SKM-1 treated with dmso at 0.1 percent for 144 hours (cell line): ENCODE data around the gene TTC1.
A peak's percentile ranks its signal among the peaks of the same experiment; 100 is the strongest.
"Not testable (repeated sequence)": the region's sequence is repeated elsewhere in the genome, so short reads cannot be mapped to it uniquely, and the experiment has no call there.

ENCODE experiments used
- DNase-seq: peaks from one replicate; lab custom pipeline; 2025; ENCODE audit not compliant: unreplicated experiment; lab: John Stamatoyannopoulos, UW

Gene TTC1, protein sequence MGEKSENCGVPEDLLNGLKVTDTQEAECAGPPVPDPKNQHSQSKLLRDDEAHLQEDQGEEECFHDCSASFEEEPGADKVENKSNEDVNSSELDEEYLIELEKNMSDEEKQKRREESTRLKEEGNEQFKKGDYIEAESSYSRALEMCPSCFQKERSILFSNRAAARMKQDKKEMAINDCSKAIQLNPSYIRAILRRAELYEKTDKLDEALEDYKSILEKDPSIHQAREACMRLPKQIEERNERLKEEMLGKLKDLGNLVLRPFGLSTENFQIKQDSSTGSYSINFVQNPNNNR

DNA sequence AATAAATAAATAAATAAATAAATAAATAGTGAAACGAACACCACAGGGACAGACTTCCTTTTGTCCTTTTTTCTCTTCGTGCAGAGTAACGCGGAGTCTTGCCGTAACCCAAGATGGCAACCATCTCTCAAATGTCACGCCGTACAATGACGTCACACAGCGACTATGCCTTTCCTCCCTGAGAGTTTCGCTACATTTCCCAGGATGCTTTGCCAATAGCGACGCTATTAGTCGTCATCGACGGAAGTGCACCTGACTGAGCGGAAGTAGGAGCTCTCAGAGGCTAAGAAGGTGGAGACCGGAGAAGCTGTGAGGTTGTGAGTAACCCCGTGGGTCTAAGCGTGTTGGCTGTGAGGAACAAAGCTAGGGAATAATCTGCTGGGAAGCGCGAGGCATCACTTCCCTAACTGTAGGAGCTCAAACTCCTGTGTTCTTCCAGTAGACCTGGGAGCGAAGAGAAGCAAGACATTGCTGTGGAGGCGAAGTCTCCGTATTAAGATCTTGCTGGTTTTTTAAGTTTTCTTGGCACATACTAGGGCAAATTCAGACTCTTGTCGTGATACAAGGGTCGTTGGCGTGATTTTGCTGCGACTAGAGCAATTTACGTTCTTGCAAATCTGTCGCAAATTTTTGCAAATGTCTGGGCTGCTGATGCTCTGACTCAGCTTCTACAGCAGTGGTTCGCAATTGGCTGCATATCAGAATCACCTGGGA, at the start of gene TTC1:
Gene TTC1, plus strand, starts transcription at position 263 of the 714 bp plus-strand sequence. CDS start 1,390 bp downstream, outside the sequence.
- DNase-seq: peak; percentile 96

DNA sequence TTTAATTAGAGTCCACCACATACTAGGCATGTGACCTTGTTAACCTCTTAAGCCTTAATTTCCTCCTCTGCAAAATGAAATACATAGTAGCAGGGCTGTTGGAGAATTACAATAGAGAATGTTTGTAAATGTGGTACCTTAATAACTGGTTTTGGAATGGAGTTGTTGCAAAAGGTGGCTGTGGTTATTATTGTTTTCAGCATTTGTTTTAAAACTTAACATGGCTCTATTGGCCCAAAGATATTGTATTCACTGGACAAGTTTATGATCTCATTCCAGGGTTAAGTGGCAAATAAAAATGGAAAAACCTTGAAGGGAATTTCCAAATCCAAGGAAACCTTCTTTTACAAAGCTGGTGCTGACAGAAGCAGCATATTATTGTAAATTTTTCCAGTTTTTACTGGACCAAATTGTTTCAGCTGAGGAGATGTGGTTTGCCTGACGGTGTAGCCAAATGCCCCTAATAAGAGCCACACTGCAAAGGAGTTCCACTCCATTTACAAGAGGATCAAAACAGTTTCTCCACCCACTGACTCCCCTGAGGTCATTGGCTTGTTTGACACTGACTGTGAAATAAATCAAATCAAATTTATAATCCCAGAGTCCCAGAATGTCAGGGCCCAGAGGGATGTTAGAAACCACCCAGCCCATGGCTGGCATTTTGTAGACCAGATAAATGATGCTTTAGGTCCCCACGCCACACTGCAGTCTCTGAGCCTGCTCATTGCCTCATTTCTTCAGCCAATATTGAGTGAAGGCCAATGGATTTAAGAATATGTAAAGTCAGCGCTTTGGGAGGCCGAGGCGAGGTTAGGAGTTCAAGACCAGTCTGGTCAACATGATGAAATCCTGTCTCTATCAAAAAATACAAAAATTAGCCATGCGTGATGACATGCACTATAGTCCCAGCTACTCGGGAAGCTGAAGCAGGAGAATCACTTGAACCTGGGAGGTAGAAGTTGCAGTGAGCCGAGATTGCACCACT, 47.5 kb upstream of the TTC1 start:
- no peak for DNase-seq

DNA sequence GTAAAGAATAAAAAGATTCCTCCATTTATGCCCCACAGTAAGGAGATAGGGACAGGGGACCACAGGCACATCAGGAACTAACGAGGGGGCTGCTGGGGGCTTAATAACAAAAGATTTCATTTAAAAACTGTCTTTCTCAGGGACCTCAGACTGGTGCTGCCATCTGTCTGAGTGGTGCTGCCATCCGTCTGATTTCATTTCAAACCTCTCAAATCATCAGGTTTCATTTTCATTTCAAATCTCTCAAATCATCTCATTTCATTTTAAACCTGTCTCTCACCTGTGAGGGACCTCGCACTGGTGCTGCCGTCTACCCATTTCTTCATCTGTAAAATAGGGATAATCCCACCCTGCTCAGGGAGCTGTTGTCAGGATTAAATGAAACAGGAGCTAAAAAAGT, 46.7 kb upstream of the TTC1 start:
- no peak for DNase-seq

DNA sequence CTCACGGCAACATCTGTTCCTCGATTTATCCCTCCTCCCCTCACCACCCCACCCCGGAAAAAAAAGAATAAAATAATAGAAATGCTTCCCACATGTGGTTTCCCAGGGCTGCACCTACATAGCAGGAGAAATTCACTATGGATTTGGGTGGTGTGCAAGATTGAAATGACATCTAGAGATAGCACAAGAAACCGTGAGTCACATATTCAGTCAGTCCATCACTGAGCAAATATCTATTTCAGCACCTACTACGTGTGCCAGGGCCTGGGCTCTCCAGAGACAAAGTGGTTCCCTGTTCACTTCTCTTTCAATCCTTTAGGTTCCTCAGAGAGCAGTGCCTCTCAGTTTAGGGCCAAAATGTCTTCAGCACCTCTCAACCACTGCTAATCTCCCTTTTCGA, 45.0 kb upstream of the TTC1 start:
- no peak for DNase-seq

DNA sequence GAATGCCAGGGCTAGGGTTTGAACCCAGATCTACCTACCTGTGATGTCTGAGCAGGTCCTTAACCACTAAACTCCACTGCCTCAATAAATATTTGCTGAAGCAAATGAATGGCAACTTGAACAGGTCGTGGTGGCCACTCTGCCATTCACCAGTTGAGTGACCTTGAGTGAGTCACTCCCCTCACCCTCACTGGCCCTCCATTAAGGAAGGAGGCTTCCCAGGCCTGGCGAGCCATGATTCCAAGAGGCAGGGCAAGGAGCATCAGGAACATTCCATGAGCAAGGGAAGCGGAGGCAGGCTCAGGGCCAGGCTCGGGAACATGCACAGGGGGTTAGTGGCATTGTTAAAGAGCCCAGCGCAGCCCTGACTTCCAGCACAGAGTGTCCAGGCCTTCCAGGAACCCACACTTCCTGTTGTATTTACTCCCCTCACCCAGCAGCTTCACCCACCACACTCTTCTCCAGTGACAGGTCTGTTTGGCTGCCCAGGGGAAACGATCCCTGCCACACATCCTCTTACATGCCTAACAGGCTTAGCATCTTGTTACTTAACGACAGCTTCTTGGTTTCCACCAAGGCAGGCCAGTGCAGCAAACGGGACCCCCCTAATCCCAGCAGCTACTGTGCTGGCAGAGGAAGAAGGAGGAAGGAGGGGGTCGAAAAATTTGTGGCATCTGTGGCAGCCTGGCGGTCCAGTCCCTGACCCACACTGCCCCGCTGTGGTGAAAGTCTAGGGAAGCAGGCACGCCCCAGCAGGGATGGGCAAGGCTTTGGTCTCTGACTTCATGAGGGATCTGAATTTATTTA, 43.7 kb upstream of the TTC1 start:
- DNase-seq: peak; percentile 10

DNA sequence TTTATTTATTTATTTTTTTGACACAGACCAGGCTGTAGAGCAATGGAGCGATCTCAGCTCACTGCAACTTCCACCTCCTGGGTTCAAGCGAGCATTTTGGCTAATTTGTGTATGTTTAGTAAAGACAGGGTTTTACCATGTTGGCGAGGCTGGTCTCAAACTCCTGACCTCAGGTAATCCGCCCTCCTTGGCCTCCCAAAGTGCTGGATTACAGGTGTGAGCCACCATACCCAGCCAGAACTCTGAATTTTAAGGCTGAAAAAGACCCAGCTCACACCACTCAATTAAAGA, 43.2 kb upstream of the TTC1 start:
- not testable (repeated sequence) for DNase-seq

DNA sequence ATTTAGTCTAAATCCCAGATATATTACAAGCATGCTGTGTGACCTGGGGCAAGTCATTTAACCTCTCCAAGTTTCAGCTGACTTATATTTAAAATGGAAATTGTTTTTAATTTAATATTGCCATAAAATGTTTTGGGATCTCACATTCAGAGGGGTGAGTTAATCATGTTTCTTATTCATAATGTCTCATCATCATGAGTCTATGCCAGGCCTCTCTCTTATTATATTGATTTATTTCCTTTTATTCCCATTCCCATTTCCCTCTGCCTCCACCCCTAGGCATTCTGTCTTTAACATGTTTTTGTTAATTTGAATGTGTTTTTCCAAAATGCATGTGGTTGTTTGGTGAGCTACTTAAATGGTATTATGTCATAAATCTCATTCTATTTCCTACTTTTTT, 39.0 kb upstream of the TTC1 start:
- DNase-seq: no peak

DNA sequence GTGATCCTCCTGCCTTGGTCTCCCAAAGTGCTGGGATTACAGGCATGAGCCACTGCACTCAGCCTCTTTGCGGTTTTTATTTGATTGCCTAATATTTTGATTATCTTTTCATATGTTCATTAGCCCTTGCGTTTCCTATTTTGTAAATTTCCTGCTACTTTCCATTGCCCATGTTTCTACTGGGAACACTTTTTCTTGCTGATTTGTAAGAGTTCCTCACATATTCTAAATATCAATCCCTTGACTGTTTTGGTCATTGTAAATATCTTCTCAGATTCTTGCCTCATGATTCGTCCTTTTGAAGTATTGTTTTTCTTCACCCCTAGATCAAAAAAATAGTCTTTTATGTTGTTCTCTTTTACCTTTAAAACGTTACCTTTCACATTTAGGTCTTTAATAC, 37.9 kb upstream of the TTC1 start:
- no peak for DNase-seq

DNA sequence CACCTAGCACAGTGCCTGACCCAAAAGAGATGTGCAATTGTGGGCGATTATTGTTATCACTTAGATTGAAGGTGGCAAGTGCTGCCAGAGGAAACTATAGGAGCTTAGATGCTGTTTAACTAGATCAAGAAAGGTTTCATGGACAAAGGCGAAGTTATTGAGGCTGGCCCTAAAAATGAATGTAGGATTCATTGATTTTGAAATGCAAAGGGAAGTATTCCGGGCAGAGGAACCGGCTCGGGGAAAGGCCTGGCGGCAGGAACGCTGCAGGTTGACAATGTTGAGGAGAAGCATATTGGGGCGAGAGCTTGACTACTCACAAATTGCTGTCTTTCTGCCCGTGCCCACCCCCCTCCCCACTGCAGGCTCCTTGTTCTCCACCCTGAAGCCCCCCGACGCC, 37.4 kb upstream of the TTC1 start:
- no peak for DNase-seq

DNA sequence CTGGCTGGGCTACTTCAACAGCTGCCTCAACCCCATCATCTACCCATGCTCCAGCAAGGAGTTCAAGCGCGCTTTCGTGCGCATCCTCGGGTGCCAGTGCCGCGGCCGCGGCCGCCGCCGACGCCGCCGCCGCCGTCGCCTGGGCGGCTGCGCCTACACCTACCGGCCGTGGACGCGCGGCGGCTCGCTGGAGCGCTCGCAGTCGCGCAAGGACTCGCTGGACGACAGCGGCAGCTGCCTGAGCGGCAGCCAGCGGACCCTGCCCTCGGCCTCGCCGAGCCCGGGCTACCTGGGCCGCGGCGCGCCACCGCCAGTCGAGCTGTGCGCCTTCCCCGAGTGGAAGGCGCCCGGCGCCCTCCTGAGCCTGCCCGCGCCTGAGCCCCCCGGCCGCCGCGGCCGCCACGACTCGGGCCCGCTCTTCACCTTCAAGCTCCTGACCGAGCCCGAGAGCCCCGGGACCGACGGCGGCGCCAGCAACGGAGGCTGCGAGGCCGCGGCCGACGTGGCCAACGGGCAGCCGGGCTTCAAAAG, 36.9 kb upstream of the TTC1 start:
- no peak for DNase-seq

DNA sequence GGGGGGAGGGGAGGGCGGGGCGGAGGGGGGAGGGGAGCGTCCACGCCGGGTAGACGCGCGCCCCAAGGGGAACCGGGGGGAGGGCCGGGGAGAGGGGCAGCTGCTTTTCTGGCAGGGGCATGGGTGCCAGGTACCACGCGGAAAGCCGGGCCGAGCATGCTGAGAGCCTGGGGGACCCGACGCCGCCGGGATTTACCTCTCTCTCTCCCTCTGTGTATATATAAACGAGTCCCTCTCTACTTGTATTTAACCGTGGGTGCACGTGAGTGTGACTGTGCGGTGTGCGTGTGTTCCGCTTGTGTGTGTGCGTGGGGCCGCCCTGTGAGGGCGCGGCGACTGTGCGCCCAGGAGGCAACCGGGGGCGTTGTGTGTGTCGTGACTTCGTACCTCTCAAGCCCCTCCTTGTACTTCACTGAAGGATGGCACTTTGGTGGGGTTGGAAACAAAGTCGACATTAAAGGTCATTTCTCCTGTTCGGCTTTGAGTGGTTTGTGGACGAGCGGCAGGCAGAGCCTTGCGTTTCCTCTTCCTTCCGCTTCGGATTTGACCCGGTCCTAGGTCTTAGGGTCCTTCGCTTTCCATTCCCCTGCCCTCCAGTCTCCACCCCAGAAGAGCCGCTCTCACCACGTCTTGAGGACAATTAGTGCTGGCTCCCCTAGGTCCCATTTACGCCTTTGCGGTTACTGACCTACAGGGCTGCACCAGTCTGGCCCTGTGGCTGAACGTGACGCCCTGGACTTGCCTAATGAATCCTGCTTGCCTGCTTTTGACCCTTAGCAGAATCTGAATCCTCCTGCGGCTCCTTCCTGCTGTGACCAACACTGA, 36.2 kb upstream of the TTC1 start:
- no peak for DNase-seq

DNA sequence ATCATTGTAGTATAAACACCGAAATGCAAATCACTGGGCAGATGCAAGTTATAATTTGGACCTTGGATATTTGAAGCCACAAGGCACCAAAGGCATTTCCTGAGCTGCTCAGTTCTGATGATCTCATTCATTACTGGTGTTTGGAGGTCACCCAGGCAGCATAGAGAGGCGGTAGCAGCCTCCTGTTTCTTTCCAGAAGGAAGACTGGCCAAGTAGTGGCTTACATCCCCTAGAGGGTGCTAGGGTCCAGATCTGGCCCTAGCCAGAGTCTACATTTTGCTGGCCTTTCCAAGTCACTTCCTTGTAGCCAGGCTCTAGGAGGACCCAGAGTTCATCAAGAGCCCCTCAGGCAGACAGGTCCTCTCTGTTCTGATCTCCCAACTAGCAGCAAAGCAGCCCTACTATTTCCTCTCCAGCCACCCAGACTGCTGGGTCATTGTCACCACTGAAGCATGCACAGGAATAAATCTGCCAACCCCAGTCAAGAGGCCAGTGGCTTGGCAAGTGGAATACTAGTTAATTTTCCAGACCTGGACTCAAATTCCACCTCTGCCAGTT, 33.4 kb upstream of the TTC1 start:
- no peak for DNase-seq

DNA sequence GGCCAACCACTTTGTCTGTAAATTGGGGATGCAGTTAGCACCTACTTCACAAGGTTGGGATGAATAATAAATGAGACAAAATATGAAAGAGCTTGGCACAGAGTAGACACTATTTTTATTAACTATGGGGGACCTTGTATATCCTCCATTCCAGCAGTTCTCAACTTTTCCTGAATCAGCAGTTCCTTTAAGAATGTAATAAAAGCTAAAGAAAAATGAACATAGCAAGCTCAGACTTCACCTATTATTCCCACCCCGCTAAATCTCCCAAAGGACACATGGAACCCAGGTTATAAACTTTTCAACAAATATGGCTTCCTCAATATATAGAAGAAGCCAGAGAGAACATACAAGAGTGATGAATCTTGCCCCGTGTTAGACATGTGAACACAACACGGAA, 32.0 kb upstream of the TTC1 start:
- no peak for DNase-seq

DNA sequence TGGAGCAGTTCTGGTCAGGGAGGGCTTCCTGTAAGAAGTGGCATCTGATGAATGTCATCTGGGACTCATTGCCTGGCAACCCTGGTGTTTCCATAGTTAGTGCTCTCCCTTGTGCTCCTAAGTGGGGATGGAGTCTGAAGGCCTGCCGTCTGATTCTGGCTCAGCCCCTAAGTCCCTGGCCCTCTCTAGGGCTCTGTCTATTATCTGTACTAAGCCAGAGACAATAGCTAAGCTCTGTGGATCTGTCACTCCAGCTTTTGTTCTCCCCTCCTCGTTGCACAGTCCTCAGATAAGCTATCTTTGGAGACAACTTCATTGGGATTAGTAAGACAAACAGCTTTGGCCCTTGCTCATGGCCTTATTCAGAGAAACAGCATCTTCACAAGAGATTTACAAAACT, 30.6 kb upstream of the TTC1 start:
- DNase-seq: no peak

DNA sequence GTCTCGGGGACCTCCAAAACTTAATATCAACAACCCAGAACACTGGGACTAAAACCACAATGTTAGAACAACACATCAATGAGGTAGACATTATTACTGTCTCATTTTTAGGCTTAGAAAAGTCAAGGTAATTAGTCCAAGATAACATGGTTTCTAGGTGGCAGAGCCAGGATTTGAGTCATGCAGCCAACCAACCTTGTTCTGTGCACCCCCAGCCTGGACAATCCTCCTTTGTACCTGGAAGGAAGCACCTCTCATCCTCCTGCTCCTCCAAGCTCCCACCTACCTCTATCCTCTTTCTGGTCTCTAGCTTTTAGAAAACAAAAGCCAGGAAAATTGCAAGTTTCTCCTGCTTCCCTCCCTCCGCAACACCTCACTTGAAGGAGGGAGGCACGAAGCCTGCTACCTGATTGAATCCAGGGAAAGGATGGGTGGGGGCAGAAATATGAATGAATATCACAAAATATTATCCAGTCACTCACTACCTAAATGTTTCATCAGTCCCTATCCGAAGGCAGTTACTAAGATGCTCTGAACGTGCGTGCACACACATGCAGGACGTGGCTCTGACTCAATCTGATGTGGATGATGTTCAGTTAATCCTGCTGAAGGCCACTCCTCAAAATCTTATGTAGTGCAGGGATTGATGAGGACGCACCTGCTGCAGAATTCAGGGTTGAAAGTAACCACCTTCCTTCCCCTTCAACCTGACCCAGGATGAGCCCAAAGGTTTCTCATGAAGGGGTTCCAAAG, 26.3 kb upstream of the TTC1 start:
- no peak for DNase-seq

DNA sequence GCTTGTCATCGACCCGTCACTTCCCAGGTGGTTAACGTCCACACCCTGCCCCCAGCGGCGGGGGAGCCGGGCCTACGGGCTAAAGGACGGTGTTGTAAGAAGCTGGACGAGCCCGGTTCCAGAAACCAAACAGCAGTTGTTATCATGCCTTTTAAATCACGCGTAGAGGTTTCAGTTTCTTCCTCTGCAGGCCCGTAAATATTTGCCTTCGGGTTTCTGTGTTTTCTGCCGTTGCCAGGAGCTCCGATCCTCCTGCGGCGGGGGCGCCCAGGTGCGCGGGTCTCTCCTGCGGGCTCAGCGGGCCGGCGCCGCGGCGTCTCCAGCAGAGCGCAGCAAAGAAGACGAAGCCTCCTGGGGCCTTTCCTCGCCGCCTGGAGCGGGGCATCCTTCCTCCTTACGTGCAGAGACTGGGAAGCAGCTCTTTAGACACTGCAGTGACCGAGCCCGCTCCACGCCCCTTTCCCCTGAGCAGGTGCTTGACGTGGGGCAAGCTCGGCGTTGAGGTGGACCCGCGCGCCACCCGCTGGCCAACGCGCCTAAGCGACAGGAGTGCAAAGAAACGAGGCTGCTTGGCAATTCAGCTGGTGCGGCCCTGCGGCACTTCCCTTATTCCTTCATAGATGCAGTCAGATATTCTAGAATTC, 21.8 kb upstream of the TTC1 start:
- DNase-seq: peak; percentile 68

DNA sequence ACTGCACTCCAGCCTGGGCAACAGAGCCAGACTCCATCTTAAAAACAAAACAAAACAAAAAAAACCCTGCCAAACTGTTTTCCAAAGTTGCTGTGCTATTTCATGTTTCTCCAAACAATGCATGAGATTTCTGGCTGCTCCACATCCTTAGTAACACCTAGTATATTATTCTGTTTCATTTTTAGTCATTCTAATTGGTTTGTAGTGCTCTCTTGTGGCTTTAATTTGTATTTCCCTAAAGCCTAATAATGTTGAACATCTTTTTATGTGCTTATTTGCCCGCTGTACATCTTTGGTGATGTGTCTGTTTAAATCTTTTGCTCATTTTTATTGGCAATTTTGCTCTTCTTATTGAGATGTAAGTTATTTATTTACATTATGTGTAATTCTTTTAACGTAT, 18.4 kb upstream of the TTC1 start:
- no peak for DNase-seq

DNA sequence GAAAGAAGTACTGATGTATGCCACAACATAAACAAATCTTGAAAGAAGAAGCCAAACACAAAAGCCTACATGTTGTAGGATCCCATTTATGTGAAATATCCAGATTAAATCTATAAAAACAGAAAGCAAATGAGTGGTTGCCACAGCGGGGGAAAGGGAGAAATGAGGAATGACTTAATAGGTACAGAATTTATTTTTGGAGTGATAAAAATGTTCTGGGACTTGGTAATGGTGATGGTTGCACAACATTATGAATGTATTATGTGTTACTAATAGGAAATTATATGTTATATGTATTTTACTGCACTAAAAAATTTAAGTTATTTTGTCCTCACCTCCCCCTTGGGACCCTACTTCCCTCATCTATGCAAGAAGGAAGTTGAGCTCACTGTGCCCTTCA, 16.4 kb upstream of the TTC1 start:
- no peak for DNase-seq
